Stimulated activated CD4-positive, alpha-beta T cell treated with anti-CD3 and anti-CD28 coated beads, Interleukin-4, amount 100 ng/mL, for 48 hours (primary cell): Measurements from ENCODE around the gene DCDC2.
"Not testable (repeated sequence)": the region's sequence is repeated elsewhere in the genome, so short reads cannot be mapped to it uniquely, and the experiment has no call there.

ENCODE experiments used
- DNase-seq, 2 donors: peaks; one replicate each; pipeline ENCODE4 v3.0.0-alpha.2; 2020; ENCODE audit warnings: low read depth in 2 of 2

Gene DCDC2

DNA sequence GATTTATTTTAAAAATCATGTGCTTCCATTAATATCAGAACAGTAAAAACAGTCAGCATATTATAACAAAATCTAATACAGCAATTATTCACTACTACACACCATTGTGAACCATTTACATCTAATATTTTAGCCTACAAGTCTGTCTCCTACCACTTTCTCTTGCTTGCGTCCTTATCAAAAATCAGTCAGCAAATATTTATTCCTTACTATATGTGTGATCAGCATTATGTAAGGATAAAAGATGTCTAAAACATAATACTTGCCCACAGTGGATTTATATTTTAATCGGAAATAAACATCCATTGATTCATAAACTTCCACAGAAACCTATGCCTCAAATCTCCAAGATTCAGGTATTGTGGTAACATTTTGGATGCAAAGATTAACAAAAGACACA lies 132.0 kb downstream of the DCDC2 start:
- no peak for DNase-seq

DNA sequence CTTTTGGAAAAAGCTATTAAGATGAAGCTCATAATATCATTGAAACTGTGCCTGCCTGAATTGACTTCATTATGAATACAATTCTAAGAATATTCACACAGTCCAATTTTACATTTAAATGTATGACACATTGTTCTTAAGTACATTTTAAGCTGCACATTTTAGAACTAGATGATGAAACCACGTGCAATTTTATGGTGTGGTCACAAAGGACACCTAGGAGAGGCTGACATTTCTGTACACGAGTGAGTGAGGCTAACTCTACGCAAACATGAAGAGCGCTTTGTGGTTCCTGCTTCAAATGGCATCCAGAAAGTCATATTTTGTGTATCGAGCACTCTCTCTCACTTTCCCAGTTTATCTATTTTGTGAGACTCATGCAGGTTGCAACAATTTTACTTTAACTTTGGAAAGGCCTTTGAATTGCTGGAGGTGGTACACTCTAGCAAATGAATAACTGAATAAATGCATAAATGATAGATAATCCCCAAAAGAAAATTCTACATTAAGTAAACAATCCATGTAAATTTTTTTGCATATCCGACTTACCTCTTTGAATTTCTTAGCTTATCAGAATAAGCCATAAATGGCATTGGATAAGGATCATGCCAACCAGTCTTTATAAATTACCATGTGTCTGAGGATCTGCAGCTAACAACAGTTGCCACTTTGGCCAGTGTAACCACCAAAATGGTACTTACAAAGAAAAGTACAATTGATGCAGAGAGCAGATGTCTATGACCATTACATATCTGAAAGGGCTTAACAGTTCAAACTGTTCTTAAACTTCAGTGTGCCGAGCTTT lies 134.5 kb downstream of the DCDC2 start:
- no peak for DNase-seq

DNA sequence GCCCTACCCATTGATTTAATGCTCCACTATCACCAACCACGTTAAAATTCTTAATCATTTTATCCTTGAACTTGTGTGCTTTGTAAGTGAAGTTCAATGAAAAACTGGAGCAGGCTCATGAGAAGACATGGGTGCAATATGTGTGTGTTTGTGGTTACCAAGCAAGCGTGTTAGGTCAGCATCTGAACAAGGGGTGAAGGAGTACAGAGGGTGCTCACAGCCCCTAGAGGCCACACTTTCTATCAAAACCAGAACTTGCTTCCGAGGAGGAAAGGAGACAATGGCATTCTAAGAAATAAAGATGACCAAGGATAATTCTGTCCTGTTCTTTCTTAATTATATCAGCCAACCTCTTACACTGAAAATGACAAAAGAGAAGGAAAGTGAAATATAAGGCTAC lies 138.2 kb downstream of the DCDC2 start:
- DNase-seq, result no peak

GRCh38 chr6:24214984-24215383 lies 142.9 kb downstream of the DCDC2 start:
- DNase-seq, result no peak

GRCh38 chr6:24207413-24207812 lies 150.4 kb downstream of the DCDC2 start:
- DNase-seq, result no peak

GRCh38 chr6:24205020-24205492 lies 152.8 kb downstream of the DCDC2 start:
- DNase-seq, result no peak

DNA sequence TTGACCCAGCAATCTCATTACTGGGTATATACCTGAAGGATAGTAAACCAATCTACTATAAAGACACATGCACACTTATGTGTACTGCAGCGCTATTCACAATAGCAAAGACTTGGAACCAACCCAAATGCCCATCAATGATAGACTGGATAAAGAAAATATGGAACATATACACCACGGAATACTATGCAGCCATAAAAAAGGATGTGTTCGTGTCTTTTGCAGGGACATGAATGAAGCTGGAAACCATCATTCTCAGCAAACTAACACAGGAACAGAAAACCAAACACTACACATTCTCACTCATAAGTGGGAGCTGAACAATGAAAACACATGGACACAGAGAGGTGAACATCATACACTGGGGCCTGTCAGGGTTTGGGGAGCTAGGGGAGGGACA lies 153.7 kb downstream of the DCDC2 start:
- DNase-seq, result not testable (repeated sequence)

- DNase-seq, result no peak
These were observed 160.0 kb downstream of the DCDC2 start for GRCh38 chr6:24197892-24198291.

- no peak for DNase-seq
These were observed 161.8 kb downstream of the DCDC2 start for GRCh38 chr6:24195836-24196597.

GRCh38 chr6:24194978-24195700 lies 162.7 kb downstream of the DCDC2 start:
- no peak for DNase-seq

DNA sequence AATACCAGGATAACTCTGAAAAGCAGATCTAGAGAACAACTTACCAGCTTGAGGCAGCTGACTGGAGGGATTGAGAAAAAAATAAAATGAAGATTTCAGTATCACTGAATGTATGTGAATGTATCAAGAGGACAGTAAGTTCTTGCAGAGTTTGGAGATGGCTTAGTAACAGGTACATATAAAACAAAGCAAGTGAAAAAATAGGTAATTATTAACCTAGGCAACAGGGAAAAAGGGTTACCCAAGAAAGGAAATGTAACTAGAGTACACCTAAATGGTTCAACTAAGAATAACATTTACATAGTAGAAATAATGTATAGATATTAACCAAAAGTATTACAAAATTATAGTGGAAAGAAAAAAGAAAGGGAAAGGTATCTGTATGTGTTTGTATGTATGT lies 164.5 kb downstream of the DCDC2 start:
- no peak for DNase-seq

DNA sequence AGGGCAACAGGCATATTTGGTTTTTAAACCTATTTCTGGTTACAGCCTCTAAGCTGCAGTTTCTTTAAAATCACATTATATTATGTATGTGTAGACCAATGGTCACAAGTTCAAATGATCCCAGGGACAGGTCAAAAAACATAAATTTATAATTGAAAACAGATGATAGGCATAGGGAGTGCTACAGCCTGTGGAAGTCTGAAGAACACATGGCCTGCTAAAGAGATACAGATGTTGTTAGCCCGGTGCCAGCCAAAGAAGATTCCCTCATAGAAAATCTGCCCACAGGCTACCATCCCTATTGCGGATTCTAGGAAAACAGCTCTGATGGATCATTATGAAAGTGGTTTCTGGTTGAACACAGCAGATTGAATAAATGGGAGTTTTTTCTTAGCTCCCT lies 166.5 kb downstream of the DCDC2 start:
- no peak for DNase-seq

DNA sequence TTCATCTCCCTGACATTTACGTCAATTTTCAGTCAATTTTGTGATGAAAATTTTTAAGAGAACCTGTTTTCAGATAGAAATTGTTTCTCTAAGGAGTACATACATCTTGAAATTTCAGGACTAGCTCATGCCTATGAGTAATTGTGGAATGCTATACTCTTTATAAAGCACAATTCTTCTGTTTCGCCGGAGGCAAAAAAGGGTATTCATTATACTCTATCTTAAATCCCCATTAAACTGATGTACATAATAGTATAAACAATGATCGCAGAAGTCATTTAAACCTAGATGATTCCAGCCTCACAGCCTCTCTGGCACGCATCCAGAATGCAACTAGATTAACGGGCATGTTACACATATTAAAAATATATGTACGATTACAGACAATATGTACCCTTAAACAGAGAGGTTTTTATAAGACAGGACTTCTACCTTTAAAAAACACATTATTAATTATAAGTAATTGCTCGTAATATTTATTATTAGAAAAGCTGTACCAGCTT lies 169.2 kb downstream of the DCDC2 start:
- no peak for DNase-seq

- DNase-seq, result no peak
These were observed 169.8 kb downstream of the DCDC2 start for GRCh38 chr6:24187965-24188577.

DNA sequence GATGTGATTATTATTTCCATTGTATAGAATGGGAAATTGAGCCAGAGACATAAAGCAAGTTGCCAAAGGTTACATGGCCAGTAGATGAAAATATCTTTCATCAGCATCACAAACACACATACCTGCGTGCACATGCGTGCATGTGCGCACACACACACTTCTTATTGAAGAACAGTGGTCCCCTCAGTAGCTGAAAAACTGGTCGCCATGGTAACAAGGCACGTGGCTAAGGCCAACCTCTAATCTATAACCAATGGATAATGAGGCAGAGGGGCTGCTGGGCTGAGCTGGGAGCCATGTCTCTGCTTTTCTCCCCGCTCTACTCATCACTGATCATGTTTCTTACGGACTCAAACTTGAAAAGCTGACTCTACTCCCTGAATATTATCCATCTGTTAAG lies 171.5 kb downstream of the DCDC2 start:
- no peak for DNase-seq

GRCh38 chr6:24183584-24183983 lies 174.3 kb downstream of the DCDC2 start:
- DNase-seq, result no peak

DNA sequence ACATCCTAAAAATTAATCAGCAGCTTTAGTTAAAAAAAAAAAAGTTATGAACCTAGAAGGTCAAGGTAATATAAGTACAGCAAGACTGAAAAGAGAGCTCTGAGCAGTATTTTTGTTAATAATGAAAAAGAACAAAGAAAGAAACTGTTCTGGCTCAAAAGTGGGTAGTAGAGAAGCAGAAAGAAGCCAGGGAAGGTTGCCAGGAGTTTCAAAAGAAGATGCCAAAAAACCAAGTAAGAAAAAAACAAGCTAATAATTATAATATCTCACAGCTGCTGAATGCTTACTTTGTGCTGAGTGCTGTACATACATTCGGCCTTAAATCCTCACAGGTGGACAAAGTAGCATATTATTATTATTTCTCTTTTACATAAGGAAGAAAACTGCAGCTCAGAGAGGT lies 200.0 kb downstream of the DCDC2 start:
- DNase-seq, result no peak

- DNase-seq, result no peak
These were observed 203.7 kb downstream of the DCDC2 start for GRCh38 chr6:24154121-24154520.

DNA sequence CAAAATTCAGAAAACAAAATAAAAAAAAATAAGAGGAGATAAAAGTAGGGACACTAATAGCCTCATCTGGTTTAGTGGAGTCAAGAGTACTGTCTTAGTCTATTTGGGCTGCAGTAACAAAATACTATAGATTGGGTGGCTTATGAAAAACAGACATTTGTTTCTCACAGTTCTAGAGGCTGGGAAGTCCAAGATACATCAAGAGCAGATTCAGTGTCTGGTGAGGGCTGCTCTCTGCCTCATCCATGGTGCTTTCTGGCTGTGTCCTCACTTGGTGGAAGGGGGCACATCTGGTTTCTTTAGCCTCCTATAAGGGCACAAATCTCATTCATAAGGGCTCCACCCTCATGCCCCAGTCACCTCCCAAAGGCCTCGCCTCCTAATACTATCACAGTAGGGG lies 205.8 kb downstream of the DCDC2 start:
- DNase-seq, result no peak

DNA sequence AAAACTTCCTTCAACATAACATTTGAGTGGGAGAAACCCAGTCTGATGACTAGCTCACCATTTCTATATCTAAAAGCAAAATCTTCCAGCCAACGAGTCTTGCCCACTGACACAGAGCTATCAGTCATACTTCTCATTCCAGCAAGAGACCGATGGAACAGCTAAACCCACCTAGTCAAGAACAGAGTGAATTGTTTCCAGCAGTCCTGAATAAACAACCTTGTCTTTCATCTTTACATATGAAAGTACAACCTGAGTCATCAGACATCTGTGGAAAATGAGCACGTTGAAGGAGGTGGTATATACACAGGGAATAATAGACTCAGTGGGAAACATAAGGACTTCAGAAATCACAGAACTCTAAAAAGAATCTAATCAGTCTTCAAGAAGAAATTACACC lies 208.0 kb downstream of the DCDC2 start:
- DNase-seq, result no peak

DNA sequence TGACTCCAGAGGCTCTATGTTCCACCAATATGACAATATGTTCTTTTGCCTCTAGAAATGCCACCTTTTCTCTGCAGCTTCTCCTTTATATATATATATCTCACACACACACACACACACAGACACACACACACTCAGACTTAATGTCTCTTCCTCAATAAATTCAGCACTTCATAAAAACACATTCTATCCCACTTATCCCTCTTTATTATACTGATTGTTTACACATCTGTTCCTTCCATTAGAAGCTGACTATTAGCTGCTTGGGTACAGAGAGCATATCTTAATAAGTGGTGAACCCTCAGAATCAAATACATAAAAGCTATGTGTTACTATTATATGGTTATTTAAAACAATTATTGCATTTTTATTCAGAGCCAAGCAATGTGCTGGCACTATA lies 208.6 kb downstream of the DCDC2 start:
- no peak for DNase-seq

DNA sequence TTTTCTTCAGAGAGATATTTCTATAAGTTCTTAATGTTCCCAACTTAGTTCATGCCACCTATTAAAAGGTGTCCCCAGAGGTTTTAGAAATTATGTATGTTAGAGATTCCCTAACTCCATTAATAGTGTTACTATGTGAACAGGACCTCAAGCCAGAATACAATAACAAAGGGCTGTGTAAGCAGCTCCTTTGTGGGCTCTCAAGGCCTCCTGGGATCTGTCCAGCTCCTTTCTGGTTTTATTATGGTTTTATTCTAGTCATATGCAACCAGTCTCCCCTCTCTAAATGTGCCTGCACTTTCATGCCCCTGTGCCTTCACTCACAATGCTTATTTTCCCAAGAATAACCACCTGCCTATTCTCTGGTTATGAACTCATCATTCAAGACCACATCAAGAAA lies 209.2 kb downstream of the DCDC2 start:
- DNase-seq, result no peak
